Kidney (tissue), 14 donors: ENCODE results near the gene CADM3. TPM values are rescaled to one million over a fixed set of nuclear protein-coding genes. Genes with fewer than 3 reads are reported as not detected.

Source experiments
- DNase-seq, 5 donors: peaks; one replicate each; pipeline ENCODE4 v3.0.0-alpha.2; 2013 to 2020
- FAIRE-seq: peaks from 2 replicates; lab custom pipeline; 2012; peaks lifted over from hg19 to GRCh38; lab: Jason Lieb, UNC
- H3K27ac ChIP-seq, 2 donors: one replicate each; pipeline ENCODE4 v1.7.0; 2013; ENCODE audit warnings: low read depth in 2 of 2, low read length in 2 of 2, inconsistent platforms in 1 of 2
- H3K27me3 ChIP-seq: one replicate; pipeline ENCODE4 v1.7.1; 2013; ENCODE audit warnings: low read length, inconsistent platforms; ENCODE audit not compliant: control insufficient read depth, insufficient read depth
- H3K36me3 ChIP-seq, 3 donors: one replicate each; pipeline versions ENCODE4 v1.7.0 to v1.7.1; 2013; ENCODE audit warnings: low read length in 3 of 3, control low read depth in 1 of 3, inconsistent platforms in 1 of 3; ENCODE audit not compliant: insufficient read depth in 3 of 3, control insufficient read depth in 2 of 3
- H3K4me1 ChIP-seq, 3 donors: one replicate each; pipeline versions ENCODE4 v1.7.0 to v1.7.1; 2013; ENCODE audit warnings: low read length in 3 of 3, inconsistent platforms in 1 of 3, low read depth in 1 of 3; ENCODE audit not compliant: control insufficient read depth in 2 of 3, insufficient read depth in 2 of 3
- H3K4me3 ChIP-seq, 3 donors: one replicate each; pipeline versions ENCODE4 v1.7.0 to v1.8.1; 2013; ENCODE audit warnings: low read length in 3 of 3, control low read depth in 1 of 3, inconsistent platforms in 1 of 3
- H3K9ac ChIP-seq, 3 donors: one replicate each; pipeline versions ENCODE4 v1.7.0 to v1.7.1; 2013; ENCODE audit warnings: low read length in 3 of 3, control low read depth in 1 of 3, inconsistent platforms in 1 of 3
- H3K9me3 ChIP-seq, 3 donors: one replicate each; pipeline versions ENCODE4 v1.7.0 to v1.7.1; 2013; ENCODE audit warnings: low read length in 3 of 3, control low read depth in 1 of 3, inconsistent platforms in 1 of 3; ENCODE audit not compliant: control insufficient read depth in 2 of 3, insufficient read depth in 1 of 3
- CTCF ChIP-seq: IDR thresholded peaks from 3 replicates; pipeline ENCODE4 v1.5.1; 2012; ENCODE audit warnings: mild to moderate bottlenecking, moderate library complexity, borderline replicate concordance; ENCODE audit not compliant: insufficient read depth; ENCODE audit errors: extremely low read depth
- intact Hi-C: fragments of 100-400 bp; cut with DNase I; formaldehyde crosslinking; loops from one replicate; pipeline ENCODE4 v1.11.1; 2022
- polyA plus RNA-seq: library from polyadenylated mRNA; stranded (reverse); fragments of 350-450 nt; fragmentation: Illumina TruSeq; extraction: RNeasy Lipid Tissue Mini Kit (QIAGEN cat#74804); gene quantifications from one replicate; pipeline ENCODE4 v1.2.3, GENCODE V29; 2014; ENCODE audit warnings: low read depth, low replicate concordance; ENCODE audit not compliant: insufficient read depth
- total RNA-seq: library from RNA; stranded (reverse); fragmentation: NEBNext Ultra II Directional; extraction: Animal tissue kit (Norgen Biotek cat#: 25700); gene quantifications from one replicate; pipeline ENCODE4 v1.2.1, GENCODE V29; 2021
- donor health status: control.
- donor health status: control.
- donor health status: control.
- donor health status: control.
- donor health status: control.
- donor health status: DM: yes; HTN: yes; CAD: no.
- donor health status: Normal renal cell carcinoma (clear cell type).

CADM3 gene
- total and polyA plus RNA-seq, 2 donors from 2014 or later, result 0.56 to 25.8 TPM

DNA sequence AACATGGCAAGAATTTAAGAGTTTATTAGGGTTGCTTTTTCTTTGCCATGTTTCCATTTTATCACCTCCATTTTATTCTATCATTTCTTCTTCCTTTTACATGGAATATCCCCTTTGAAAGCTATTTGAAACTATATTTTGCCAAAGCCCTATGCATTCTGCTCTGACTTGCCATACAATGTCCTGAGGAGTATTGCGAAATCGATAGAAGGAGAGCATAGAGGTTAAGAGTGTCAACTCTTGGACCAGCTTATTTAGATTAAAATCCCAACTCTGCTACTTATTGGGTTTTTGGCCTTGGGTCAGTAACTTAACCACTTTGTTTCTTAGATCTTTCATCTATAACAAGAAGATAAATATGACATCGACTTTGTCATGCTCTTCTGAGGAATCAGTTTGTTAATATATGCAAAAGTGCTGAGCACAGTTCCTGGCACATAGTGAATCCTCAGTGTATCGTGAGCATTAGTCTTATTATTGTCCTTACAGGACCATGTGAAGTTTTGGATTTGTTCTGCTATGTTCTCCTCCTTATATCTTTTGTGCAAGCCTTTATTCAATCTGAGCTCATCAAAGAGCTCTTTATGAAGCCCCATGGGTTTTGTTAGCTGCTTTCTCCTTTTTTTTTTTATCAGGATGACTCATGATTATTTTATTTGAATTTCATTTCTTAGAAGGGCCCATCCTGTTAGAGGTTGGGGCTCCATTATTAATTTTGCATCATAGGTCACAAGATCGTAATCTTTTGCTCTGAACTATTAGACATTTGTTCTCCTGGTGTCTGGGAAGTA lies 50.9 kb downstream of the CADM3 start:
- TF ChIP-seq CTCF, result no peak
- Histone ChIP-seq H3K4me3 (no peak overlapping the region), H3K27me3 (no peaks in the 10 kb centered on the region), H3K9me3 (no peaks in the 10 kb centered on the region), H3K4me1 (no peaks in the 10 kb centered on the region), H3K9ac (no peak overlapping the region), H3K36me3 (no peaks in the 10 kb centered on the region), H3K27ac (no peak overlapping the region)
- intact Hi-C loops, result no loop called here
- FAIRE-seq (no peak), DNase-seq (no peak)

DNA sequence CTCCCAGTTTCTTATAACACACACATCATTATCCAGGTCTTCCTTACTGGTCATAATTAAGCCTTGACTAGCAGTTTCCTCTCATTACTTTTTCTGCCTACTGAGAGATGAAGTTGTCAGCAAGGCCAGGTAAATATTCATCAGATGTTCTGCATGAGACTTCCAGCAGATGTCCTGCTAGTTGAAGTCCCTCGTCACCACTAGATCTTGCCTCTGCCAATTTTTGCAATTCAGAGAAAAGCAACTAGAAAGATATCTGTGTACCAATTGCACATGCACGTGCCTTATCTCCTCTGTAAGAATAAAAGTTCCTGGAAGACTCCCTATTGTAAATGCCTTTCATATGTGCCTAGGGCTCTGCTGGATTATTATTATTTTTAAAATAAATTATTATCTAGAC lies 51.6 kb downstream of the CADM3 start:
- DNase-seq (no peak), FAIRE-seq (no peak)
- H3K9me3 ChIP-seq, result no peaks in the 10 kb centered on the region
- H3K36me3 ChIP-seq, result no peaks in the 10 kb centered on the region
- no peak overlapping the region for H3K9ac ChIP-seq
- intact Hi-C loops, result no loop called here
- no peak overlapping the region for H3K4me3 ChIP-seq
- TF ChIP-seq CTCF, result no peak
- no peak overlapping the region for H3K27ac ChIP-seq
- no peaks in the 10 kb centered on the region for H3K4me1 ChIP-seq
- H3K27me3 ChIP-seq, result no peaks in the 10 kb centered on the region

DNA sequence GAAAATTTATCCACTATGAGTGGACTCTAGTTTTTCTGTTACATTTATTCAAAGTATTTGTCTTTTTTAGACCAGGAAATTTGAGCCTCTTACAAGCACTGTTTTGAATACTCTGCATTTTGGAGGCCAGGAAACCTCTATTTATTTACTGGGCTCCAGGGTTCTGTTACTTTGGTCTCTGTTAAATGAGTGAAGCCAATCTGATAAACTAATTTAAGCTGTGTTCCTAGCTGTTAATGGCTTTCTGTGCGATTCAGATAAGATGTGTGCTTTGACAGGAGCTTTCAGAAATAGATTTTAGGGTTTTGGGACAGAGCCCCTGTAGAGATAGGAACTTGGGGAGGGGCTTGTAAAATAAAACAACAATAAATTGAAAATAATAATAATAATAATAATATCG lies 57.1 kb downstream of the CADM3 start:
- no peak for DNase-seq
- intact Hi-C loops, result no loop called here
- TF ChIP-seq CTCF, result no peak
- Histone ChIP-seq H3K9me3 (no peaks in the 10 kb centered on the region), H3K27ac (no peak overlapping the region), H3K4me1 (no peaks in the 10 kb centered on the region), H3K36me3 (no peaks in the 10 kb centered on the region), H3K4me3 (no peak overlapping the region), H3K27me3 (no peaks in the 10 kb centered on the region), H3K9ac (no peak overlapping the region)
- FAIRE-seq, result no peak
